A172 (cell line): ENCODE results near the gene SCO1. TPM values are rescaled to one million over a fixed set of nuclear protein-coding genes. Genes with fewer than 3 reads are reported as not detected.
A peak's percentile ranks its signal among the peaks of the same experiment; 100 is the strongest.
"Not testable (repeated sequence)": the region's sequence is repeated elsewhere in the genome, so short reads cannot be mapped to it uniquely, and the experiment has no call there.

Experiments used
- DNase-seq: peaks from one replicate; pipeline ENCODE4 v3.0.0-alpha.2; 2015; ENCODE audit warnings: low spot score
- total RNA-seq: library from RNA; depleted of rRNA; stranded (reverse); fragments of >200 nt; shearing (Covaris generic); gene quantifications from 2 replicates; pipeline ENCODE4 v1.2.3, GENCODE V29; 2014

The SCO1 gene
- total RNA-seq, 1 experiment from 2014 or later = 58.9 TPM

DNA sequence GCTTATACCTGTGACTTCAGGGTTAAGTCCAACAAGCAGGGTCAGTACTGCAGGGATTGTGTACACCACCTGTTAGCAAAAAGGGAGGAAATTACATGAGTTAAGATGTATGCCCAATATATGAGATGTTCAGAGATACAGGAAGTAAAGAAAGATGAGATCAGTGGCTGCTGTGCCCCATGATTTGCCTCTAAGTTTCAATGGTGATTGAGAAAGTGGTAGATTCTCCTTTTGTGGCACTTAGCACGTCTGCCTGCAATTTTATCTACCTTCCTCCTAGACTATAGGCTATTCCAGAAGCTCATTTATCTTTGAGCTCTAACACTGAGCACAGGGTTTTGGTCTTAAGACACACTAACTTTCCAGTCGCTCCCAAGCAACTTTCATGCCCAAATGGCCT, 28.9 kb upstream of the SCO1 start:
- DNase-seq = no peak

DNA sequence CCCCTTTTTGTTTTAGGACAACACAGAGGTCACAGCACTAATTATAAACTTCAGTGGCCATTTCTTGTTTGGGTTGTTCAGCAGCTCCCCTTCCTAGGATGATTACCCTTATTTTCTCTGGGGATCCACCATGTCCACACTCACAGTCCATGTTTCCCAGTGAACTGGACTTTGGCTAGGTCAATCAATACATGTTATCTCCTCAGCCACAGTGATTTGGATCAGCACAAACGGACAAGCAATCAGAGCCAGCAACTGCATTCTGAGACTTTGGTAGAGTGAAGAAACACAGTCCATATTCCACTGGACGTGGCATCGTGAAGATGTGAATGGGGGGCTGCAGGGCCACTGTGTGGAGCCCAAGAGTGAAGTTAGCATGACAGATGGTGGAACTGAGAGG, 27.9 kb upstream of the SCO1 start:
- no peak for DNase-seq

- DNase-seq = no peak
These were observed 27.3 kb upstream of the SCO1 start for GRCh38 chr17:10724546-10725195.

DNA sequence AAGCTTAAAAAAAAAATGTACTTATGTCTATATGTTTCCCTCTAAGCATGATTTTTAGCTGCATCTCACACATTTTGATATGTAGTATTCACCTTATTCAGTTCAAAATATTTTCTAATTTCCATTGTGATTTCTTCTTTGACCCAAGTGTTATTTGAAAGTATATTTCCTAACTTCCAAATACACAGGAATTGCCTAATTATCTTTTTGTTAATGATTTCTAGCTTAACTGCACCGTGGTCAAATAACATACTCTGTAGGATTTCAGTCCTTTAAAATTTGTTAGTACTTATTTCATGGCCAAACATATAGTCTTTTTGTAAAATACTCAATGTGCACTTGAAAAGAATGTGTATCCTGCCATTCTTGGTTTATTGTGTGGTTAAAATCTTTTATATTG, 21.2 kb upstream of the SCO1 start:
- no peak for DNase-seq

- DNase-seq = no peak
These were observed 18.9 kb upstream of the SCO1 start for GRCh38 chr17:10716218-10716617.

GRCh38 chr17:10713318-10713717, 16.0 kb upstream of the SCO1 start:
- no peak for DNase-seq

DNA sequence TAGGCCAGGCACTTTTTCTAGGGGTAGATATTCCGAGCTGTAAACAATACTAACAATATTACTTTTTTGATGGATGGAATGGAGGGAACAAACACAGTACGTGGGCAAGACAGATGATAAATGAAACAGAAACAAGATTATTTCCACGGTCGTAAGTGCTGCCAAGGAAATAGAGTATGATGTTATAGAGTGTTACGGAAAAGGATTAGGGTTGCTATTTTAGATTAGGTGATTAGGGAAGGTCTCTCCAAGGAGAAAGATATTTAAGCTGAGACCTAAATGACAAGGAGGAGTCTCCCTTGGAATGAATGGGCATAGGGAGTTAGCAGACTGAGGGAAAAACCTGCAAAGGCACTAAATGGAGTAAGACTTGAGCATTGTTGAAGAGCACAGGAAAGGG, 8.4 kb upstream of the SCO1 start:
- DNase-seq = no peak

GRCh38 chr17:10702574-10702973, 5.2 kb upstream of the SCO1 start:
- DNase-seq = no peak

DNA sequence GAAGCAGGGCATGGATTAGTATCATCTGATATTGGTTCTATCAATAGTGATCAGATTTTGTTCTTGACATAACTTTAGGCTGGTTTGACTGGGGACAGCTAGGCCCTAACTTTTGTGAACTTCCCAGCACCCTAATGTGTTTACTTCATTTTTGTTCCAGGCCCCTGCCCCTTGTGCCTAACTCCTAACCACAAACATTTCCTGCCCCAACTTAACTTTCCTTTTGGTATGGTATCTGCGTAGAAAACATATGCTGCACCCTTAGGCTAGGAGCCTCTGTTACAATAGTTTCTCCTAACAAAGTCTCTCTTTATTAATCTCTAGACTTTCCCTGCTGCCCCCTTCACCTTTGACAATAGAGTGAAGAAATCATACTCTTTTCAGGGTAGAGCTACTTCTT, 2.5 kb upstream of the SCO1 start:
- DNase-seq = no peak

DNA sequence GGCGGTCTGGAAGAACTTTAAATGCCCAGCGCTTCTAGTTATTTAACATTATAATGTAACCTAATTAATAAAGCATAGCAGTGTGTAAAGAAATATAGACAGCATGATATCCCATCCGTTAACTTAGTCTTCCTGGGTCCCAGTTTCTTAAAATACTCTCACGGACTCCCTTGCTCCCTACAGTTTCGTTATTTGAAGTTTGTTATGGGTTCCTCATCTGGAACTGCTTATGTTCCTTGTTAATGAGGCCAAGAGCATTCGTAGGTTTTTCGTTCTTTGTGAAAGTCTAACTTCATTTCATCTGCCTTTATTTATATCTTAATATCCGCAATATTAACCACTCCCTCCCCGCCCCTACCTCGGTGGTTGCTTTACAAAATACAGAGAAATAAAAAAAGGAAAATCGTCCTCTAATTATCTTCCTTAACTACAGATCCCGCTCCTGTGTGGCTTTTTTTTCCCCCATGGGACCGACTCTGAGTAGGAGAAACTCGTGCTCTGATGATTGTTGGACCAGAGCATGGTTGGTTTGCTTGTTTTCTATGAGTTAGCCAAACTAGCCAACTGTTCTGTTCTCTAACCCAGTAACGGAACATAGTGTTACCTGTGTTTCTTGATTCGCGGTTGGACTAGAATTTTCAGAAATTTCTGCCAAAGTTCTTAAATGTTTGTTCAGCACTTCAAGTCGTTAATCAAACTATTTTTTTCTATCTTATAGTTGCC, 924 bp upstream of the SCO1 start:
- DNase-seq = peak; percentile 11

GRCh38 chr17:10695875-10696407, 1.4 kb downstream of the SCO1 start:
- DNase-seq = not testable (repeated sequence)

GRCh38 chr17:10687499-10687898, 9.8 kb downstream of the SCO1 start:
- no peak for DNase-seq

DNA sequence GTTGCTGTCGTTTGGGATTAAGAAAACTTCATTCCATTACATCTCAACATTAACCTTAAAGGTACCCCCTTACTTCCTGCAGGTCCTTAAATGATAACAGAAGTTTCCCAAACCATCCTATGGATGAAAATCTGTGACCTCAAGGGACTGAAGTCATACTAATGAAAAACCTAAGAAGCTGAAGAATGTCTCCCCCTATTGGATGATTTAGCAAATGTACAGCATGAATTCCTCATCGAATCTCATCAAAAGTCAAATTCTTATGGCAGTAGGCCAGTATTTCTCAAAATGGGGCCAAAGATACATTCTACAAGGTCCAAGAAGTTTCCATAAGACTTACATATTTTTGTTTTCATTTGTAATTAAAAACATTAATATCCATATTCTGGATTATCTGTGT, 13.5 kb downstream of the SCO1 start:
- peak; percentile 59 for DNase-seq

- peak; percentile 86 for DNase-seq
These were observed 15.4 kb downstream of the SCO1 start for GRCh38 chr17:10681866-10682446.

DNA sequence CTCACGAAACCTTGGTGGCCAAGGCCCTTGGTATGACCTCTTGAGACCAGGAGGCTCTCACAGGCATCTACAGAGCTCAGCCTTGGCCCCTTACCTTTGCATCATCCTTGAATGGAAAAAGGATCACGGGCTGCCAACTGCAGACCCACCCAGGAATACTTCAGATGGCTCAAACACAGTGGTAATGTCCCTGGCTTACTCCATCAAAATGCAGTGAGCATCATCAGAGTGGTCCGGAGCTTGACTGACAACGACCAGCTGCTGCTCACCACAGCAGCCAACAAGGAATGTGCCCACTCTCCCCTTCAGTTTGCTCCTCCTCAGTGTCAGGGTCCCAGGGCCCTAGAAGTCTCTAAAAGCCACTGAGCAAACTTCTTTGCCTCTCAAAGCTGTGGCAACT, 22.6 kb downstream of the SCO1 start:
- DNase-seq = no peak

- DNase-seq = no peak
These were observed 24.0 kb downstream of the SCO1 start for GRCh38 chr17:10673312-10673711.

DNA sequence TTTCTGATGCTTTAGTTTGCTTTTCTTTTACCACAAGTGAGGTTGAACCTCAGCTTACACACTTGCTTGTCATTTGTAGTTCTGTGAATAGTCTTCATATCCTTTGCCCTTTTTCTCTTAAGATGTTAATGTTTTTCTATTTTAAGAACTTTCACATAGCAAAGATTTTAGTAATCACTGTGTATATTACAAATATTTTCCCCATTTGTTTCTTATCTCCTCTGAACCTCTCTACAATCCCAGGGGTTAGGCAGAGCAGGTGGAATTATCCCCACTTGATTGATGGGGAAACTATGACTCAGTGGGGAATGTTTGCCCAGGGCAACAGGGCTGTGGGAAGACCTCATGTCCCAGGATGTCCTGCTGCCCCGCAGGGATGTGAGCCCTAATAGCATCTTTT, 28.6 kb downstream of the SCO1 start:
- peak; percentile 92 for DNase-seq

GRCh38 chr17:10666906-10667305, 30.4 kb downstream of the SCO1 start:
- no peak for DNase-seq

GRCh38 chr17:10664571-10664970, 32.8 kb downstream of the SCO1 start:
- no peak for DNase-seq

DNA sequence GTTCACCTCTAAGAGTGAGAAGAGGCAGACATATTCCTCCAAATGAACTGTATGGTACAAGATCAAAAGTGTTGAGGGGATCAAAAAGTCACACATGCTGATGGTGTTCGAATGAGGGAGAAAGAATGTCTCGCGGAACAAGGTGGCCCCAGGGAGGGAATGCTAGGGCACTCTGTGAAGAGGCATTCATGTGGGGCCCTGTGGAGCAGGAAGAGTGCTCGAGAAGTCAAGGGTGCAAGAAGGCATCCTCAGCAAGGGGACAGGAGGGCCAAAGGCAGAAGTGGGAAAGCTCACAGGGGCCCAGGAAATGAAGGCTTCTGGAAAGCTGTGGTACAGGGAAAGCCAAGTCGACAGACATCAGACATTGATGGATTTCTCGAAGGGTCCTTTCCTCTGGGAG, 34.1 kb downstream of the SCO1 start:
- DNase-seq = no peak

DNA sequence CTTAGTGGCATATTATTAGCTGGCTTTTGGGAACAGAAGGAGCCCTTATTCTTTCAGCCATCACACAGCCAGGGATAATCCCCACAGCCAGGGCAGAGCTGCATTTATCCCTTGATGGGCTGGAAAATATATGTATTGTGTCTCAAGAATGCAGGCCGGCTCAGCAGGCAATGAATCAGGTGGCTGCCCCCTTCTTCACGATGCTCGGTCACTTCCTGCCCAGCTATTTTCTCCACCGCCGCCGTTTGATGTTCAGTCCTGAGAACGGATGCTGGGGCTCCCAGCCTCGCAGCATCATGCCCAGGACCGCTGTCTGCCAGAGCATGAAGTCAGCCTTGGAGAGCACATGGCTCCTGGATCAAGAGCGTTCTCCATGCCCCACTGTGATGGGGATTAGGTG, 35.9 kb downstream of the SCO1 start:
- DNase-seq = peak; percentile 29

- no peak for DNase-seq
These were observed 39.5 kb downstream of the SCO1 start for GRCh38 chr17:10657879-10658278.

DNA sequence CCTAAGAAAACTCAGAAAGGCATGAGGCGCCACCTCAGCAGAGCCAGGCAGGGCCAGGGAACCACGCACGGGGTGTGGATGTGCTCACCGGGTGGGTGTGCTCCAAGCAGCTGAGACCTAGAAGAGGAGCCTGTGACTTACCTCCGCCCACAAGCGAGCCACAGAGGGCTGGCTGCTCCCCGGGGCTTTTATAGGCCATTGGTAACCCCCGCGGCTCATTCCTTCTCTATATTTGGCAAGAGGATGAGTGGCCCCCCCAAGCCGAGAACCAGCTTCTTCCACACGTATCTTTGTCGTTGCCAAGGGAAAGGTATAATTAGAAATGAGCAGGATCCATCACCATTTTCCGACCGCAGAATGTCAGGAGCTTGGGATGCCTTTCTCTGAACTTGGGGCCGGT, 40.2 kb downstream of the SCO1 start, which contains the start of gene MYH3:
MYH3 (minus strand) TSS at position 162 of the 400 bp plus-strand sequence. CDS start 2,245 bp downstream, outside the sequence.
- DNase-seq = peak; percentile 41
